Measurements from ENCODE around the gene SPATA9.

The SPATA9 gene

GRCh38 chr5:95626701-95627100, 56.1 kb downstream of the SPATA9 start:
- H3K4me1 ChIP-seq (ENCODE audit: control insufficient read depth, insufficient read depth, low read length, unreplicated experiment) = peaks cover 14% of the 10 kb centered on the region
- H3K27me3 ChIP-seq (ENCODE audit: insufficient read depth, low read length) = no peaks in the 10 kb centered on the region
- H3K79me2 ChIP-seq (ENCODE audit: control insufficient read depth, insufficient read depth, low read length, unreplicated experiment) = no peaks in the 10 kb centered on the region
- H3K36me3 ChIP-seq (ENCODE audit: insufficient read depth, low read length) = no peaks in the 10 kb centered on the region
- H3K4me3 ChIP-seq (ENCODE audit: low read depth, low read length) = no peak overlapping the region
- H3K27ac ChIP-seq (ENCODE audit: low read depth, low read length) = no peak overlapping the region
- no peak overlapping the region for H2AFZ ChIP-seq (ENCODE audit: low read length, unreplicated experiment)

- Histone ChIP-seq H3K27ac (ENCODE audit: low read depth, low read length) (no peak overlapping the region), H3K27me3 (ENCODE audit: insufficient read depth, low read length) (no peaks in the 10 kb centered on the region), H3K4me3 (ENCODE audit: low read depth, low read length) (no peak overlapping the region), H3K4me1 (ENCODE audit: control insufficient read depth, insufficient read depth, low read length, unreplicated experiment) (peaks cover 6% of the 10 kb centered on the region), H2AFZ (ENCODE audit: low read length, unreplicated experiment) (no peak overlapping the region), H3K36me3 (ENCODE audit: insufficient read depth, low read length) (no peaks in the 10 kb centered on the region), H3K79me2 (ENCODE audit: control insufficient read depth, insufficient read depth, low read length, unreplicated experiment) (peaks cover 2% of the 10 kb centered on the region)
Measured at GRCh38 chr5:95624368-95624767, 58.4 kb downstream of the SPATA9 start.

- Histone ChIP-seq H3K4me3 (ENCODE audit: low read depth, low read length) (no peak overlapping the region), H3K36me3 (ENCODE audit: insufficient read depth, low read length) (no peaks in the 10 kb centered on the region), H2AFZ (ENCODE audit: low read length, unreplicated experiment) (no peak overlapping the region), H3K27ac (ENCODE audit: low read depth, low read length) (no peak overlapping the region), H3K4me1 (ENCODE audit: control insufficient read depth, insufficient read depth, low read length, unreplicated experiment) (peaks cover 10% of the 10 kb centered on the region), H3K27me3 (ENCODE audit: insufficient read depth, low read length) (no peaks in the 10 kb centered on the region), H3K79me2 (ENCODE audit: control insufficient read depth, insufficient read depth, low read length, unreplicated experiment) (peaks cover 9% of the 10 kb centered on the region)
Measured at GRCh38 chr5:95623706-95624105, 59.1 kb downstream of the SPATA9 start.

GRCh38 chr5:95621839-95622629, 60.8 kb downstream of the SPATA9 start:
- Histone ChIP-seq H3K27me3 (ENCODE audit: insufficient read depth, low read length) (no peaks in the 10 kb centered on the region), H2AFZ (ENCODE audit: low read length, unreplicated experiment) (peak overlapping the region; percentile 79), H3K79me2 (ENCODE audit: control insufficient read depth, insufficient read depth, low read length, unreplicated experiment) (peaks cover 18% of the 10 kb centered on the region), H3K36me3 (ENCODE audit: insufficient read depth, low read length) (no peaks in the 10 kb centered on the region), H3K27ac (ENCODE audit: low read depth, low read length) (peak overlapping the region; percentile 31; the same call in 1 of the 2 replicates), H3K4me3 (ENCODE audit: low read depth, low read length) (peak overlapping the region; percentile 82), H3K4me1 (ENCODE audit: control insufficient read depth, insufficient read depth, low read length, unreplicated experiment) (peaks cover 19% of the 10 kb centered on the region)

- Histone ChIP-seq H3K79me2 (ENCODE audit: control insufficient read depth, insufficient read depth, low read length, unreplicated experiment) (peaks cover 21% of the 10 kb centered on the region), H3K4me1 (ENCODE audit: control insufficient read depth, insufficient read depth, low read length, unreplicated experiment) (peaks cover 24% of the 10 kb centered on the region), H3K4me3 (ENCODE audit: low read depth, low read length) (peak overlapping the region; percentile 82), H3K36me3 (ENCODE audit: insufficient read depth, low read length) (no peaks in the 10 kb centered on the region), H3K27ac (ENCODE audit: low read depth, low read length) (peak overlapping the region; percentile 31; the same call in 1 of the 2 replicates), H2AFZ (ENCODE audit: low read length, unreplicated experiment) (peak overlapping the region; percentile 79), H3K27me3 (ENCODE audit: insufficient read depth, low read length) (no peaks in the 10 kb centered on the region)
Measured at GRCh38 chr5:95620870-95621838, 61.6 kb downstream of the SPATA9 start.

GRCh38 chr5:95620030-95620869, 62.5 kb downstream of the SPATA9 start, which contains the start of gene GPR150:
TSS of gene GPR150 (plus strand) at chr5:95620087. CDS start at chr5:95620276, 189 bp downstream.
- H3K4me1 ChIP-seq (ENCODE audit: control insufficient read depth, insufficient read depth, low read length, unreplicated experiment) = peaks cover 32% of the 10 kb centered on the region
- no peaks in the 10 kb centered on the region for H3K36me3 ChIP-seq (ENCODE audit: insufficient read depth, low read length)
- peak within 1 kb of the TSS; percentile 93 for H3K27ac ChIP-seq (ENCODE audit: low read depth, low read length)
- H3K79me2 ChIP-seq (ENCODE audit: control insufficient read depth, insufficient read depth, low read length, unreplicated experiment) = peaks cover 26% of the 10 kb centered on the region
- H3K4me3 ChIP-seq (ENCODE audit: low read depth, low read length) = peak within 1 kb of the TSS; percentile 82
- H2AFZ ChIP-seq (ENCODE audit: low read length, unreplicated experiment) = peak within 1 kb of the TSS; percentile 79
- H3K27me3 ChIP-seq (ENCODE audit: insufficient read depth, low read length) = no peaks in the 10 kb centered on the region

GRCh38 chr5:95619514-95620029, 63.2 kb downstream of the SPATA9 start:
- no peaks in the 10 kb centered on the region for H3K27me3 ChIP-seq (ENCODE audit: insufficient read depth, low read length)
- peaks cover 26% of the 10 kb centered on the region for H3K79me2 ChIP-seq (ENCODE audit: control insufficient read depth, insufficient read depth, low read length, unreplicated experiment)
- peak overlapping the region; percentile 79 for H2AFZ ChIP-seq (ENCODE audit: low read length, unreplicated experiment)
- H3K4me3 ChIP-seq (ENCODE audit: low read depth, low read length) = peak overlapping the region; percentile 82
- no peaks in the 10 kb centered on the region for H3K36me3 ChIP-seq (ENCODE audit: insufficient read depth, low read length)
- H3K27ac ChIP-seq (ENCODE audit: low read depth, low read length) = peak overlapping the region; percentile 93
- H3K4me1 ChIP-seq (ENCODE audit: control insufficient read depth, insufficient read depth, low read length, unreplicated experiment) = peaks cover 34% of the 10 kb centered on the region

GRCh38 chr5:95619096-95619495, 63.7 kb downstream of the SPATA9 start:
- Histone ChIP-seq H3K36me3 (ENCODE audit: insufficient read depth, low read length) (no peaks in the 10 kb centered on the region), H2AFZ (ENCODE audit: low read length, unreplicated experiment) (peak overlapping the region; percentile 79), H3K27ac (ENCODE audit: low read depth, low read length) (peak overlapping the region; percentile 93), H3K79me2 (ENCODE audit: control insufficient read depth, insufficient read depth, low read length, unreplicated experiment) (peaks cover 30% of the 10 kb centered on the region), H3K27me3 (ENCODE audit: insufficient read depth, low read length) (no peaks in the 10 kb centered on the region), H3K4me1 (ENCODE audit: control insufficient read depth, insufficient read depth, low read length, unreplicated experiment) (peaks cover 34% of the 10 kb centered on the region), H3K4me3 (ENCODE audit: low read depth, low read length) (peak overlapping the region; percentile 82)

GRCh38 chr5:95617057-95617456, 65.7 kb downstream of the SPATA9 start:
- Histone ChIP-seq H2AFZ (ENCODE audit: low read length, unreplicated experiment) (peak overlapping the region; percentile 41), H3K27me3 (ENCODE audit: insufficient read depth, low read length) (no peaks in the 10 kb centered on the region), H3K4me1 (ENCODE audit: control insufficient read depth, insufficient read depth, low read length, unreplicated experiment) (peaks cover 34% of the 10 kb centered on the region), H3K36me3 (ENCODE audit: insufficient read depth, low read length) (peaks cover 12% of the 10 kb centered on the region), H3K4me3 (ENCODE audit: low read depth, low read length) (peak overlapping the region; percentile 67), H3K27ac (ENCODE audit: low read depth, low read length) (peak overlapping the region; percentile 93), H3K79me2 (ENCODE audit: control insufficient read depth, insufficient read depth, low read length, unreplicated experiment) (peaks cover 40% of the 10 kb centered on the region)

- Histone ChIP-seq H3K4me3 (ENCODE audit: low read depth, low read length) (no peak overlapping the region), H3K79me2 (ENCODE audit: control insufficient read depth, insufficient read depth, low read length, unreplicated experiment) (peaks cover 40% of the 10 kb centered on the region), H3K27me3 (ENCODE audit: insufficient read depth, low read length) (no peaks in the 10 kb centered on the region), H3K4me1 (ENCODE audit: control insufficient read depth, insufficient read depth, low read length, unreplicated experiment) (peaks cover 28% of the 10 kb centered on the region), H2AFZ (ENCODE audit: low read length, unreplicated experiment) (no peak overlapping the region), H3K27ac (ENCODE audit: low read depth, low read length) (peak overlapping the region; percentile 32), H3K36me3 (ENCODE audit: insufficient read depth, low read length) (peaks cover 12% of the 10 kb centered on the region)
Measured at GRCh38 chr5:95615164-95615467, 67.7 kb downstream of the SPATA9 start.

Data from ACC112 (cell line).